ENCODE results near the gene ACAP2.

Gene ACAP2

DNA sequence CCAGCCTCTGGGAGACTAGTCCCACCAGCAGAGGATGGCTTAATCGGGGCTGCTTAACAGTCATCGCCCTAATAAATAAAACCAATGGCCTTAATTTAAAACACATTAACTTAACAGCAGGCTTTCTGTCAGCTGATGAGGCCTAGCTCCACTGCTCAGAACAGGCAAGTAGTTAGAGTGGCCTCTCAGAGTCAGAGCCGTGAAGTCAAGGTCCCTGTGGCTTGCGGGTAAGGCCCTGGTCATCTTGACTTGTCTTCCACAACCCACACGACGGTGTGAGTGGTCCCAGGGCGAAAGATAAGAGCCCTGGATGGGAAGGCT is 183.7 kb downstream of the ACAP2 start:
- FAIRE-seq = no peak

GRCh38 chr3:195258449-195259153 is 184.2 kb downstream of the ACAP2 start:
- no peak for FAIRE-seq

GRCh38 chr3:195257454-195258448 is 185.1 kb downstream of the ACAP2 start:
- FAIRE-seq = no peak

- FAIRE-seq = no peak
Observed at GRCh38 chr3:195256639-195257453, 186.0 kb downstream of the ACAP2 start.

GRCh38 chr3:195255571-195256501 is 187.0 kb downstream of the ACAP2 start:
- no peak for FAIRE-seq

GRCh38 chr3:195255176-195255500 is 187.7 kb downstream of the ACAP2 start:
- FAIRE-seq = no peak

GRCh38 chr3:195254454-195255175 is 188.2 kb downstream of the ACAP2 start:
- FAIRE-seq = no peak

GRCh38 chr3:195253923-195254432 is 188.8 kb downstream of the ACAP2 start:
- no peak for FAIRE-seq

DNA sequence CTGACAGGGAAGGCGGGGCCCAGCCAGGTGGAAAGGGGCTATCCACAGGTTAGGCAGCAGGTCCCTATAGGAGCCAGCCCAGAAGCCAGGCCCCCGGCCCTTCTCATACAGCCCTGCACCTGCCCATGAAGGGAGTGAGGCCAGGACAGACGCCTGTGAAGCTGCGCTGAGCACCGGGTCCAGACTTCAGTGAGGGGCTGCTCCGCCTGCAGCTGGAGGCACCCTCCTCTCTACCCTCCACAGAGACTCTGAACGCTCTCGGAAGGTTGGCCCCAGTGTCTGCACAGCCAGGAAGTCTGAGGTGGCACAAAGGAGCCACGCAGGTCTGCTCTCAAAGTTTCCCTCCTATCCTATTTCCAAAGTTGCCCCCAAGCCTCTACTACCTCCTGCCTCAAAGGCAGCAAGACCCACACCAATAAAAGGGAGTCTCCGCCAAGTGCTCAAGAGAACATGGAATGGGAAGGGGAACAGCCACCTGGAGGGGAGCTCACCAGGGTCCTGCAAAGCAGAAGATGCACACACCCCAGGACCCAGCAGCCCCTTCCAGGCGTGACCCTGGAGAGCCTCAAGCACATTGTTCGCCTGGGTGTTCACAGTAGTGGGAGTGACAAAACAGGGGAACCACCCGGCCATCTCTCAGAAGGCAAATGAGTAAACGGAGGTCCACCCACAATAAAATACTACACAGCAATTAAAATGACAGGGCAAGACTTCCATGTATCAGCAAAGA is 191.3 kb downstream of the ACAP2 start:
- FAIRE-seq = no peak

- no peak for FAIRE-seq
Observed at GRCh38 chr3:195250473-195251251, 192.2 kb downstream of the ACAP2 start.

DNA sequence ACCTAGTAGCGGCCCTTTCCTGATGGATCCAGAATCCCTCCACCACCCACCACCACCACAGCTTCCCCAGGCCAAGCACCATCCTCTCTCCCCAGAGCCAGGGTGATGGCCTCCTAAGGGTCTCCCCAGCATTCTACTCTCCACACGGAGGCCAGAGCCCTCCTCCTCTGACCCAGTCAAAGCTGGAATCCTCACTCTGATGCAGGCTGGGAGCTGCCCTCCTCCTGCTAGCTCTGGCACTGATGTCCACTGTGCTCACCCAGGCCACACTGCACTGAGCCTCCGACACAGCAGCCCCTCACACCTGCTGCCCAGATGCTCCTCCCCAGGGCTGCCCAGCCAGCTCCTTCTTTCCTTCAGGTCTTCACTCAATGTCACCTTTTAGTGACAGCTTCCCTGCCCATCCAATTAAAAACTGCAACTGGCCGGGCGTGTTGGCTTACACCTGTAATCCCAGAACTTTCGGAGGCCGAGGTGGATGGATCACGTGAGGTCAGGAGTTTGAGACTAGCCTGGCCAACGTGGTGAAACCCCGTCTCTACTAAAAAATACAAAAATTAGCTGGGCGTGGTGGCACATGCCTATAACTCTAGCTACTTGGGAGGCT is 192.9 kb downstream of the ACAP2 start:
- no peak for FAIRE-seq

DNA sequence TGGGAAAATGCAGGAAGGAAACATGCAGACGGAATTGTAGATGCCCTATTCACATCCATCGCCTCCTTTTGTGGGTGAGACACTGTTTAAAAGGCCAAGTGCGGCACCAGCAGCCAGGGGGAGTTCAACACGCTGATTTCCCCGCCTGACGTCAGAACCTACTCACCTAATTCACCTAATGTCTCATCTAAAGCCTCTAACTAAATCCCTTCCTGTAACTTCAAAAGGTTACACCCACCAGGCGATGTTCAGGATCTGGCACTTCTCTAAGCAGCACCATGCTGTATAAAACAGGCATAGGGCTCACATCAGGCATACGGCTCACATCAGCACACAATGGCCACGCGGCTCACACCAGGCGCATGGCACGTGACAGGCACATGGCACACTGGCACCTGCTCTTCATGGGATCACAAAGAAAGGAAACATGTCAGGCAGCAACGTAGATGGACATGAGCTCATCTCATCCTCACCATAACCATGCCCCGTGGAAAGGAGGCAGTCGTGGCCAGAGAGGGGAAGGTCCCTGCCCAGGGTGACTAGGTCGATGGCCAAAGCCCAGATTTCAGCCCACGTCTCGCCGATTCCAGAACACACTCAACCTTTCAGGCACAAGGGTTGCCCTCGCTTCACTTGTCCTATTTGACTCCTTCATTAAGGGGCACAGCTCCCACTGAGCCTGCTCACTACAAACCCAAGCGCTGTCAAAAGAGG is 193.6 kb downstream of the ACAP2 start:
- no peak for FAIRE-seq

DNA sequence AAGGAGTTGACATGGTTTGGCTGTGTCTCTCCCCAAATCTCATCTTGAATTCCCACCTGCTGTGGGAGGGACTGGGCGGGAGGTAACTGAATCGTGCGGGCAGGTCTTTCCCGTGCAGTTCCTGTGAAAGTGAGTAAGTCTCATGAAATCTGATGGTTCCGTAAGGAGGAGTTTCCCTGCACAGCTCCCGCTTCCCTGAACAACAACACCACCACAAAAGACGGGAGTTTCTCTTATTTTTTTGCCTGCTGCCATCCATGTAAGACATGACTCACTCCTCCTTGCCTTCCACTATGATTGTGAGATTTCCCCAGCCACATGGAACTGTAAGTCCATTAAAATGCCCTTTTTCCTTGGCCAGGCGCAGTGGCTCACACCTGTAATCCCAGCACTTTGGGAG is 194.5 kb downstream of the ACAP2 start:
- no peak for FAIRE-seq

GRCh38 chr3:195247863-195248189 is 195.0 kb downstream of the ACAP2 start:
- no peak for FAIRE-seq

DNA sequence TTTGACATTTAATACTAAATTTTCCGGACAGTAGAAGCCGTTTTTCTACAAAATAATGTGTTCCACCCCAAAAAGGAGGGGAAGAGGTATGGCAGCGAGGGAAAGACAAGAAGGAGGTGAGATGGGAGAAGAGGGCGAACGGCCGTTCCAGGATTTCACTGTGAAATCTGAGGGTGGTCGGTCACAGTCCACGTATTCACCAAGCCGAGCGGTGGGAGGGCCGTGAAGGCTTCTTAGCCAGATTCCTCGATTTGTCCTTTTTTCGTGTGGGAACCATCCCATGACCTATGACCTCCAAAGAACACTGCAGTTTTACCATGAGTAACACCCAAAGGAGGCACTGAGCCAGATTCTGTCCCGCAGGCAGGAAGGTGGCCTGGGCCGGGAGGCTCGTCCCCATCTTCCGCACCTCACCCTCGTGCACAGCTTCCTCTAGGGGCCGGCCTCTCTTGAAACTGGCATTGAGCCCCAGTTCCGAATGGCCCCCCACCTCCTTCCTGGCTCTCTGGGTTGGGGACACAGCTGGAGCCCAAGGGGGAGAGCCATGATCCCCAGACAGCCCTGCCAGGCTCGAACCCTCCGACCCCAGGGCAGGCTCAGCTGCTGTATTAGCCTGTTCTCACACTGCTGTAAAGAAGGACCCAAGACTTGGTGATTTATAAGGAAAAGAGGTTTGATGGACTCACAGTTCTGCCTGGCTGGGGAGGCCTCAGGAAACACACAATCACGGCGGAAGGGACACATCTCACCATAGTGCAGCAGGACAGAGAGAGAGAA is 195.5 kb downstream of the ACAP2 start:
- FAIRE-seq = no peak

- no peak for FAIRE-seq
Observed at GRCh38 chr3:195246581-195246995, 196.2 kb downstream of the ACAP2 start.

- no peak for FAIRE-seq
Observed at GRCh38 chr3:195245531-195245951, 197.3 kb downstream of the ACAP2 start.
